ENCODE data around the gene LINGO3.

The LINGO3 gene

DNA sequence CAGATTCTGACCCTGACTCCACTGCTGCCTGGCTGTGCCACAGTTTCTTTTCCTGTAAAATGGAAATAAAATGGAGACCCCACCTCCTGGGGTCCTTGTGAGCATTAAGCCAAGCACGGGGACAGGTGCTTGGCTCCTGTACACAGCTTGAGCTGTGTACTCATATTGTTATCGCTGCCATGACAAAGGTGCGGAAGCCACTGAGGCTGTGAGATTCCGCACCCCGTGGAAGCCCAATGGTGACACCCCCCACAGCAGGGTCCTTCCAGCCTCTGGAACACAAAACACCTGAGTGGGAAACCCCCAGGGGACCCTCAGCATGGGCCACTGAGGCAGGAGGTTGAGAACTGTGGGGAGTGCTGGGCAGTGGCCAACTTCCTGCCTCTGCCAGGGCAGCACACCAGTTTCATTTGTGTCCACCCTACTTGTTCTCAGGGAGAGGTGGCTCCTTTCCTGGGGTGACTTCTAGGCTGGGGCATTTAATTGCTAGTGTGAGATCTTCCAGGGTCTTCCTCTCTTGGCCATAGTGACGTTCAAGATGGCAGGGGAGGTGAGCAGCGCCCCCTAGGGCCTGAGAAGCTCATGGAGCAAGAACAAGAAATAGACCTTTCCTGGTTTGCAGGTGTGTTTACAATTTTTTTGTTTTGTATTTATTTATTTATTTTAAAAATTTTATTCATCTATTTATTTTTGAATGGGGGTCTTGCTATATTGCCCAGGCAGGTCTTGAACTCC, 46.3 kb downstream of the LINGO3 start:
- no peak for DNase-seq (ENCODE audit: low read depth)

GRCh38 chr19:2260341-2260805, 47.6 kb downstream of the LINGO3 start:
- no peak for DNase-seq (ENCODE audit: low read depth)

GRCh38 chr19:2259336-2259735, 48.6 kb downstream of the LINGO3 start:
- no peak for DNase-seq (ENCODE audit: low read depth)

All from non-pigmented ciliary epithelial cell (primary cell).